ENCODE measurements around the gene MYBL2.

The MYBL2 gene

GRCh38 chr20:43715511-43715910, 48.6 kb downstream of the MYBL2 start:
- Histone ChIP-seq H3K4me3 (ENCODE audit: low read depth in 1 of 2, low read length in 2 of 2) (no peak overlapping the region), H3K27me3 (ENCODE audit: control insufficient read depth in 1 of 2, insufficient read depth in 2 of 2, low read length in 2 of 2) (no peaks in the 10 kb centered on the region), H3K9me3 (ENCODE audit: low read length) (no peaks in the 10 kb centered on the region), H3K9ac (ENCODE audit: low read length) (no peak overlapping the region), H3K36me3 (ENCODE audit: insufficient read depth, low read length) (no peaks in the 10 kb centered on the region), H3K27ac (ENCODE audit: low read depth, low read length) (no peak overlapping the region), H3K4me1 (ENCODE audit: insufficient read depth, low read length) (no peaks in the 10 kb centered on the region)

GRCh38 chr20:43716123-43716522, 49.2 kb downstream of the MYBL2 start:
- H3K4me3 ChIP-seq (ENCODE audit: low read depth in 1 of 2, low read length in 2 of 2): no peak overlapping the region
- no peak overlapping the region for H3K9ac ChIP-seq (ENCODE audit: low read length)
- no peaks in the 10 kb centered on the region for H3K36me3 ChIP-seq (ENCODE audit: insufficient read depth, low read length)
- H3K4me1 ChIP-seq (ENCODE audit: insufficient read depth, low read length): no peaks in the 10 kb centered on the region
- H3K27me3 ChIP-seq (ENCODE audit: control insufficient read depth in 1 of 2, insufficient read depth in 2 of 2, low read length in 2 of 2): no peaks in the 10 kb centered on the region
- no peaks in the 10 kb centered on the region for H3K9me3 ChIP-seq (ENCODE audit: low read length)
- no peak overlapping the region for H3K27ac ChIP-seq (ENCODE audit: low read depth, low read length)

GRCh38 chr20:43716757-43717615, 50.1 kb downstream of the MYBL2 start:
- Histone ChIP-seq H3K9me3 (ENCODE audit: low read length) (no peaks in the 10 kb centered on the region), H3K4me3 (ENCODE audit: low read depth in 1 of 2, low read length in 2 of 2) (no peak overlapping the region), H3K27ac (ENCODE audit: low read depth, low read length) (no peak overlapping the region), H3K9ac (ENCODE audit: low read length) (no peak overlapping the region), H3K36me3 (ENCODE audit: insufficient read depth, low read length) (no peaks in the 10 kb centered on the region), H3K27me3 (ENCODE audit: control insufficient read depth in 1 of 2, insufficient read depth in 2 of 2, low read length in 2 of 2) (no peaks in the 10 kb centered on the region), H3K4me1 (ENCODE audit: insufficient read depth, low read length) (no peaks in the 10 kb centered on the region)

- Histone ChIP-seq H3K4me1 (ENCODE audit: insufficient read depth, low read length) (no peaks in the 10 kb centered on the region), H3K27me3 (ENCODE audit: control insufficient read depth in 1 of 2, insufficient read depth in 2 of 2, low read length in 2 of 2) (no peaks in the 10 kb centered on the region), H3K9ac (ENCODE audit: low read length) (no peak overlapping the region), H3K9me3 (ENCODE audit: low read length) (no peaks in the 10 kb centered on the region), H3K4me3 (ENCODE audit: low read depth in 1 of 2, low read length in 2 of 2) (no peak overlapping the region), H3K36me3 (ENCODE audit: insufficient read depth, low read length) (no peaks in the 10 kb centered on the region), H3K27ac (ENCODE audit: low read depth, low read length) (no peak overlapping the region)
Measured at GRCh38 chr20:43717616-43717995, 50.7 kb downstream of the MYBL2 start.

- Histone ChIP-seq H3K4me1 (ENCODE audit: insufficient read depth, low read length) (no peaks in the 10 kb centered on the region), H3K9me3 (ENCODE audit: low read length) (no peaks in the 10 kb centered on the region), H3K27me3 (ENCODE audit: control insufficient read depth in 1 of 2, insufficient read depth in 2 of 2, low read length in 2 of 2) (no peaks in the 10 kb centered on the region), H3K36me3 (ENCODE audit: insufficient read depth, low read length) (no peaks in the 10 kb centered on the region), H3K27ac (ENCODE audit: low read depth, low read length) (no peak overlapping the region), H3K9ac (ENCODE audit: low read length) (no peak overlapping the region), H3K4me3 (ENCODE audit: low read depth in 1 of 2, low read length in 2 of 2) (no peak overlapping the region)
Measured at GRCh38 chr20:43720007-43720406, 53.1 kb downstream of the MYBL2 start.

GRCh38 chr20:43721097-43721428, 54.1 kb downstream of the MYBL2 start:
- Histone ChIP-seq H3K4me3 (ENCODE audit: low read depth in 1 of 2, low read length in 2 of 2) (no peak overlapping the region), H3K9me3 (ENCODE audit: low read length) (no peaks in the 10 kb centered on the region), H3K27me3 (ENCODE audit: control insufficient read depth in 1 of 2, insufficient read depth in 2 of 2, low read length in 2 of 2) (no peaks in the 10 kb centered on the region), H3K27ac (ENCODE audit: low read depth, low read length) (no peak overlapping the region), H3K4me1 (ENCODE audit: insufficient read depth, low read length) (no peaks in the 10 kb centered on the region), H3K9ac (ENCODE audit: low read length) (no peak overlapping the region), H3K36me3 (ENCODE audit: insufficient read depth, low read length) (no peaks in the 10 kb centered on the region)

GRCh38 chr20:43721429-43722152, 54.7 kb downstream of the MYBL2 start:
- Histone ChIP-seq H3K4me3 (ENCODE audit: low read depth in 1 of 2, low read length in 2 of 2) (no peak overlapping the region), H3K27ac (ENCODE audit: low read depth, low read length) (no peak overlapping the region), H3K4me1 (ENCODE audit: insufficient read depth, low read length) (no peaks in the 10 kb centered on the region), H3K9me3 (ENCODE audit: low read length) (no peaks in the 10 kb centered on the region), H3K36me3 (ENCODE audit: insufficient read depth, low read length) (no peaks in the 10 kb centered on the region), H3K27me3 (ENCODE audit: control insufficient read depth in 1 of 2, insufficient read depth in 2 of 2, low read length in 2 of 2) (no peaks in the 10 kb centered on the region), H3K9ac (ENCODE audit: low read length) (no peak overlapping the region)

- no peaks in the 10 kb centered on the region for H3K27me3 ChIP-seq (ENCODE audit: control insufficient read depth in 1 of 2, insufficient read depth in 2 of 2, low read length in 2 of 2)
- H3K4me3 ChIP-seq (ENCODE audit: low read depth in 1 of 2, low read length in 2 of 2): no peak overlapping the region
- H3K27ac ChIP-seq (ENCODE audit: low read depth, low read length): no peak overlapping the region
- H3K9me3 ChIP-seq (ENCODE audit: low read length): no peaks in the 10 kb centered on the region
- no peaks in the 10 kb centered on the region for H3K36me3 ChIP-seq (ENCODE audit: insufficient read depth, low read length)
- no peaks in the 10 kb centered on the region for H3K4me1 ChIP-seq (ENCODE audit: insufficient read depth, low read length)
- H3K9ac ChIP-seq (ENCODE audit: low read length): no peak overlapping the region
Measured at GRCh38 chr20:43722153-43722505, 55.2 kb downstream of the MYBL2 start.

GRCh38 chr20:43723186-43723585, 56.3 kb downstream of the MYBL2 start:
- no peak overlapping the region for H3K27ac ChIP-seq (ENCODE audit: low read depth, low read length)
- no peaks in the 10 kb centered on the region for H3K4me1 ChIP-seq (ENCODE audit: insufficient read depth, low read length)
- no peaks in the 10 kb centered on the region for H3K9me3 ChIP-seq (ENCODE audit: low read length)
- no peaks in the 10 kb centered on the region for H3K36me3 ChIP-seq (ENCODE audit: insufficient read depth, low read length)
- no peak overlapping the region for H3K4me3 ChIP-seq (ENCODE audit: low read depth in 1 of 2, low read length in 2 of 2)
- no peaks in the 10 kb centered on the region for H3K27me3 ChIP-seq (ENCODE audit: control insufficient read depth in 1 of 2, insufficient read depth in 2 of 2, low read length in 2 of 2)
- no peak overlapping the region for H3K9ac ChIP-seq (ENCODE audit: low read length)

- H3K4me3 ChIP-seq (ENCODE audit: low read depth in 1 of 2, low read length in 2 of 2): no peak overlapping the region
- H3K9me3 ChIP-seq (ENCODE audit: low read length): no peaks in the 10 kb centered on the region
- no peak overlapping the region for H3K9ac ChIP-seq (ENCODE audit: low read length)
- no peaks in the 10 kb centered on the region for H3K36me3 ChIP-seq (ENCODE audit: insufficient read depth, low read length)
- no peaks in the 10 kb centered on the region for H3K4me1 ChIP-seq (ENCODE audit: insufficient read depth, low read length)
- no peak overlapping the region for H3K27ac ChIP-seq (ENCODE audit: low read depth, low read length)
- H3K27me3 ChIP-seq (ENCODE audit: control insufficient read depth in 1 of 2, insufficient read depth in 2 of 2, low read length in 2 of 2): no peaks in the 10 kb centered on the region
Measured at GRCh38 chr20:43723735-43724134, 56.8 kb downstream of the MYBL2 start.

GRCh38 chr20:43724383-43724782, 57.5 kb downstream of the MYBL2 start:
- Histone ChIP-seq H3K36me3 (ENCODE audit: insufficient read depth, low read length) (no peaks in the 10 kb centered on the region), H3K4me1 (ENCODE audit: insufficient read depth, low read length) (no peaks in the 10 kb centered on the region)

GRCh38 chr20:43725666-43726065, 58.8 kb downstream of the MYBL2 start:
- Histone ChIP-seq H3K4me1 (ENCODE audit: insufficient read depth, low read length) (no peaks in the 10 kb centered on the region), H3K9ac (ENCODE audit: low read length) (no peak overlapping the region), H3K4me3 (ENCODE audit: low read depth in 1 of 2, low read length in 2 of 2) (no peak overlapping the region), H3K9me3 (ENCODE audit: low read length) (no peaks in the 10 kb centered on the region), H3K36me3 (ENCODE audit: insufficient read depth, low read length) (no peaks in the 10 kb centered on the region), H3K27ac (ENCODE audit: low read depth, low read length) (no peak overlapping the region), H3K27me3 (ENCODE audit: control insufficient read depth in 1 of 2, insufficient read depth in 2 of 2, low read length in 2 of 2) (no peaks in the 10 kb centered on the region)

More at GRCh38 chr20:43724383-43724782, 57.5 kb downstream of the MYBL2 start:
- no peak overlapping the region for H3K27ac ChIP-seq (ENCODE audit: low read depth, low read length)
- H3K4me3 ChIP-seq (ENCODE audit: low read depth in 1 of 2, low read length in 2 of 2): no peak overlapping the region
- H3K27me3 ChIP-seq (ENCODE audit: control insufficient read depth in 1 of 2, insufficient read depth in 2 of 2, low read length in 2 of 2): no peaks in the 10 kb centered on the region
- no peaks in the 10 kb centered on the region for H3K9me3 ChIP-seq (ENCODE audit: low read length)
- H3K9ac ChIP-seq (ENCODE audit: low read length): no peak overlapping the region

Measured in muscle layer of colon (tissue), 2 donors.